GM12801 (cell line): ENCODE data around the gene KYAT1.

Source experiments
- CTCF ChIP-seq: IDR thresholded peaks from one replicate; pipeline ENCODE4 v1.5.1; 2011; ENCODE audit warnings: control low read depth; ENCODE audit not compliant: insufficient read length; ENCODE audit errors: extremely low read depth

The KYAT1 gene

GRCh38 chr9:128846680-128847030, 35.1 kb downstream of the KYAT1 start:
- no peak for TF ChIP-seq CTCF

GRCh38 chr9:128845186-128845931, 36.4 kb downstream of the KYAT1 start:
- TF ChIP-seq CTCF, result no peak

DNA sequence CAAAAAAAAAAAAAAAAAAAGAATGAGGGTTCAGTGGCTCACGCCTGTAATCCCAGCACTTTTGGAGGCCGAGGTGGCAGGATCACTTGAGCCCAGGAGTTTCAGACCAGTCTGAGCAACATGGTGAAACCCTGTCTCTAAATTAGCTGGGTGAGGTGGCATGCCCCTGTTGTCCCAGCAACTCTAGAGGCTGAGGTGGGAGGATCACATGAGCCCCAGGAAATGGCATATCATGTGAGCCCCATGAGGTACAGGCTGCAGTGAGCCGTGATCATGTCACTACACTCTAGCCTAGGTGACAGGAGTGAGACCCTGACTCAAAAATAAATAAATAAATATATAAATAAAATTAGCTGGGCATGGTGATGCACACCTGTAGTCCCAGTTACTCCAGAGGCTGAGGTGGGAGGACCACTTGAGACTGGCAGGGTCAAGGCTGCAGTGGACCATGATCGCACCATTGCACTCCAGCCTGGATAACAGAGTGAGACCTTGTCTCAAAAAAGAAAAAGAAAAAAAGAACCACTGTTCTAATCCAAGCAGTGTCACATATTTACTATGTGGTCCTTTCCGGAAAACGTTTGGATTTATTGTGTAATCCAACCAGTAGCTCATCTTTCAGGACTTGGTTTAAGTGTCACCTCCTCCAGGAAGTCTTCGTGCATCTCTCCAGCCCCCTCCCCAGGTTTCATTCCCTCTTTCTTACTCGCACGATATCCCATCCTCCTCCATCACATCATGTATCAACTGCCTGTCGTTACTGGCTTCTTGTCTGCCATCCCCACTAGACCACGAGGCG, 39.9 kb downstream of the KYAT1 start:
- TF ChIP-seq CTCF, result no peak

- TF ChIP-seq CTCF, result no peak
Observed at GRCh38 chr9:128840524-128840923, 41.2 kb downstream of the KYAT1 start.

GRCh38 chr9:128838338-128838737, 43.4 kb downstream of the KYAT1 start:
- TF ChIP-seq CTCF, result no peak

DNA sequence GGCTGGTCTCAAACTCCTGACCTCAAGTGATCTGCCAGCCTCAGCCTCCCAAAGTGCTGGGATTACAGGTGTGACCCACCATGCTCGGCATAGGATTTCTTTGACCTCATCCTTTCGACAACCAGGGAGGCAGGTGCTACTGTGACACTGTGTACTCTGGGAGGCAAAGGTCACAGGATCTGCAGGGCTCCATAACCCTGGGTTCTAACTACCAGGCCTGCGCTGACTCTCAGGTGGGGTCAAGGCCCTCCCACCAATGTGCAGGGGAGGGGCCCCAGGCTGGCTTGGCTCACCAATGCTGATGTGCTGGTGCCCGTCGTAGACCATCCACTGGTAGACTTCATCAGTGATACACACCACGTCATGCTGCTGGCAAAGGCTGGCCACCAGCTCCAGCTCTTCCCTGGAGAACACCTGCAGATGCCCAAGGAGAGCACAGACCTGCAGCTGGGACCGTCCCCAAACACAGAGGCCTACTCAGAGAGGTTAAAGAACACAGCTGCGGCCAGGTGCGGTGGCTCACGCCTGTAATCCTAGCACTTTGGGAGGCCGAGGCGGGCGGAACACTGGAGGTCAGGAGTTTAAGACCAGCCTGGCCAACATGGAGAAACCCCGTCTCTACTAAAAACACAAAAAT, 45.1 kb downstream of the KYAT1 start:
- no peak for TF ChIP-seq CTCF

GRCh38 chr9:128835246-128836210, 46.2 kb downstream of the KYAT1 start:
- TF ChIP-seq CTCF, result no peak
